GM19240 (cell line): ENCODE measurements around the gene UTP3.
"Not testable (repeated sequence)": the region's sequence is repeated elsewhere in the genome, so short reads cannot be mapped to it uniquely, and the experiment has no call there.

Experiments
- DNase-seq: peaks from one replicate; pipeline ENCODE4 v3.0.0; 2011; ENCODE audit warnings: low spot score; ENCODE audit not compliant: insufficient read length

Gene UTP3

DNA sequence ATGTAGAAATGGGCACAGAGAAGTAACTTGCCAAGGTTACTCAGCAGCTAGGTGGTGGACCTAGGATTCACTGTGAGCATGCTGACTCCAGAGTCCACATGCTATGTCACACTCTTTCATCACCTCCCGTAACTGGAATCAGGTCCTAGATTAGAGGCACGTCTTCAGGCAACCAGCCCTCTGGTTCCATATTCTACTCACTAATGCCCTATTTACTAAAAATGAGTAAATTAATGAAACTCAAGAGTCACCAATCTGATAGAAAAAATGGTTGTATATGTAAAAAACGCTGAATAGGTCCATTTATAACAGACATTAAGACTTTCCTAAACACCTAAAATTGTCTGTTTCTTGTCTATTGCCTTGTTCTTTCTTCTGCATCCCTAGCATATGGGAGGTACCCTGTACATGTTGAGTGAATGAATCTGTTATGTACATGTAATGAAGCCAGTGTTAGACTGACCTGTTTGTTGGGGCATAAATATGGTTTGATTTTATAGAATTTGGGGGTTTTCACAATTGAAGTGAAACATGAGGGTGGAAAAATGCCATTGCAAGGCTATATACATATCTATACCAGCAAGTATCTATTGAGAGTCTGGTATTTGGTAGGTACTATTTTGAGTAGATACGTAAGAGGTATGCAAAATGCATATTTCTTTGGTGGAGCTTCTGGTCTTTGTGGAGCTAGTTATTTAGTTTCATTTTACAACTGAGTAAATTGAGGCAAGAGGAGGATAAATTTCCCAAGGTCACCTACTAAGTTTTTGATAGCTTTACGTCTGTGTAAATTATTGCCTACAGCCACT is 26.0 kb downstream of the UTP3 start:
- DNase-seq = no peak

DNA sequence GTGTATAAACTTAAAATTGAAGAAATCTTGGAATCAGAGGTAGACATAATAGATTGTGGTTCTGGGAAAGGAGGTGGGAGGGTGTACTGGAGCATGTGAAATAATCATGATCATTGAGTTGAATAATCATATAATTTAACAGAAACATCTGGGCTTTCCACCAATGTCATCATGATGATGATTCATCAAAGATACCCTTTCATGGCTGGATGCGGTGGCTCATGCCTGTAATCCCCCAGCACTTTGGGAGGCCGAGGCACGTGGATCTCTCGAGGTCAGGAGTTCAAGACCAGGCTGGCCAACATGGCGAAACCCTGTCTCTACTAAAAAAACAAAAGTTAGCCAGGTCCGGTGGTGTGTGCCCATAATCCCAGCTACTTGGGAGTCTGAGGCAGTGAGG is 26.8 kb downstream of the UTP3 start:
- no peak for DNase-seq

DNA sequence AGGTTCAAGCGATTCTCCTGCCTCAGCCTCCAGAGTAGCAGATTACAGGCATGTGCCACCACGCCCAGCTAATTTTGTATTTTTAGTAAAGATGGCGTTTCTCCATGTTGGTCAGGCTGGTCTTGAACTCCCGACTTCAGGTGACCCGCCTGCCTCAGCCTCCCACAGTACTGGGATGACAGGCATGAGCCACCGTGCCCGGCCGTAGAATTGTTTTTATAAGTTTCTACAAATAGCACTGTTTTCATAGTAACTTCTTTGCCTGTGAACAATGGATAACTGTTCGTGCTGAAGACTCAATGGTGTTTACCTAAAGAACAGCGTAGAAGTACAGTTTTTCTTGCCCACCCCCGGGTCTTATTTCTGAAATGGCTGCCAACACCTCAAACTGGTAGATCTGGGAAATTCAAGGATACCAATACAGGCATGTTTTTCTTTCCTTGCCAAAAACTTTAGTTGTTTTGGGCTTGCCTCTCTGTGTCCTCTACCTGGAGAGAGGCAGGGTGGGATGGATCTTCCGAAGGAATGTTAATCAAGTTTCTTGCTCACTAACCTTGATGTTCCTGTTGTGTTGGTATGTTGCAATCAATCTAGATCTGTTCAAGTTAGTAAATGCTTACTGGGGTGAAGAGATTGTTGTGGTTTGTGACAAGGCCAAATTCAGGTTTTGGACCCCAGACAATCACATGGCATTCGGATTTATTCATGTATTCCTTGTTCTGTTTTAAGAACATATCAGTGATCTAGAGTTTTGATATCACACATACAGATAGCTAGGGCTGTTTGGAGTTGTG is 30.7 kb downstream of the UTP3 start:
- DNase-seq = no peak

- no peak for DNase-seq
Observed at GRCh38 chr4:70721747-70722146, 33.4 kb downstream of the UTP3 start, which contains the start of gene RUFY3. Gene RUFY3, plus strand, starts transcription at chr4:70721964. Its CDS starts 610 bp downstream, at chr4:70722574.

- DNase-seq = no peak
Observed at GRCh38 chr4:70722199-70722791, 34.0 kb downstream of the UTP3 start.

DNA sequence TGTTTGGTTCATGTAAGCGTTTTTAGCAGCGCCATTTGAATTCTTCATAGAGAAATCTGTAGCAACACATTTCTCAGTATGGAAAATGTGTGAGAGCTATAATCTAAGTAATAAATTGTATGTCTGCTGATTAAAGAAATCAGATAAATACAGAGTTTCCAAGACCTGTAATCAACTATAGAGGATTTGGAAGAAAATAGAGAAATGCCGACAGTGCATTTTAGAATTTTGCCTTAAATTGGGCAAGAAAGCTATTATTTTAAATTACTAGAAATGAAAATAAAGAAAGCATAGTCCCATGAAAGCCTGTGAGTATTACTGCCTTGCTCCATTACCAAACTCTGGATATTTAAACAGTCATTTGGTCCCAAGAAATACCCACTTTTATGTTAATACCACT is 36.1 kb downstream of the UTP3 start:
- no peak for DNase-seq

GRCh38 chr4:70725633-70726032 is 37.3 kb downstream of the UTP3 start:
- DNase-seq = no peak

- DNase-seq = not testable (repeated sequence)
Observed at GRCh38 chr4:70726515-70726914, 38.2 kb downstream of the UTP3 start.

GRCh38 chr4:70728091-70728490 is 39.8 kb downstream of the UTP3 start:
- DNase-seq = no peak

- not testable (repeated sequence) for DNase-seq
Observed at GRCh38 chr4:70732878-70733277, 44.5 kb downstream of the UTP3 start.

- DNase-seq = peak; percentile 43
Observed at GRCh38 chr4:70734168-70734954, 46.0 kb downstream of the UTP3 start.

GRCh38 chr4:70734971-70735370 is 46.6 kb downstream of the UTP3 start:
- no peak for DNase-seq

DNA sequence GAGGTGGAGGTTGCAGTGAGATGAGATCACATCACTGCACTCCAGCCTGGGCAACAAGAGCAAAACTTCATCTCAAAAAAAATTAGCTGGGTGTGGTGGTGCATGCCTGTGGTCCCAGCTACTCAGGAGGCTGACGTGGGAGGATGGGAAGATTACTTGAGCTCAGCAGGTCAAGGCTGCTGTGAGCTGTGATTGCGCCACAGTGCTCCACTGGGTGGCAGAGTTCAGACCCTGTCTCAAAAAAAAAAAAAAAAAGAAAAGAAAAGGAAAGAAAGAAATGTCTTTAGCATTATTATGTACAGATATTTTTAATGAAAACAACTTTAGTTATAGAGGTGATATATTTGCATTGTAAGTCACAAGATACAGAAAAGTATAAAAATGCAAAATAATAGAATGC is 47.6 kb downstream of the UTP3 start:
- DNase-seq = not testable (repeated sequence)

- no peak for DNase-seq
Observed at GRCh38 chr4:70737006-70737405, 48.7 kb downstream of the UTP3 start.

DNA sequence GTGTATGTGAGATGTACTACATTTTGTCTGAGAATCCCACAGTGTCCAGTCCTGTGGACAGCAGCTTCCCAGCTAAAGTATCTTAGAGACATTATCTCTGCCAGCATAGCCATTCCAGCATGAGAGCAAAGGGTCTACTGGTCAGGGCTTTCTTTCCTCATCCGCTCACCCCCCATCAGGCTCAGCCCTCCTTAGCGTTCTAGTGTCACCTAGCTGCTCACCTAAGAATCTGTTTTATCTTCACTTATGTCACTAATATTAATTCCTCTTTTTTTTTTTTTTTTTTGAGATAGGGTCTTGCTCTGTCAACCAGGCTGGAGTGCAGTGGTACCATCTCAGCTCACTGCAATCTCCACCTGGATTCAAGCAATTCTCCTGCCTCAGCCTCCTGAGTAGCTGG is 49.1 kb downstream of the UTP3 start:
- DNase-seq = no peak

DNA sequence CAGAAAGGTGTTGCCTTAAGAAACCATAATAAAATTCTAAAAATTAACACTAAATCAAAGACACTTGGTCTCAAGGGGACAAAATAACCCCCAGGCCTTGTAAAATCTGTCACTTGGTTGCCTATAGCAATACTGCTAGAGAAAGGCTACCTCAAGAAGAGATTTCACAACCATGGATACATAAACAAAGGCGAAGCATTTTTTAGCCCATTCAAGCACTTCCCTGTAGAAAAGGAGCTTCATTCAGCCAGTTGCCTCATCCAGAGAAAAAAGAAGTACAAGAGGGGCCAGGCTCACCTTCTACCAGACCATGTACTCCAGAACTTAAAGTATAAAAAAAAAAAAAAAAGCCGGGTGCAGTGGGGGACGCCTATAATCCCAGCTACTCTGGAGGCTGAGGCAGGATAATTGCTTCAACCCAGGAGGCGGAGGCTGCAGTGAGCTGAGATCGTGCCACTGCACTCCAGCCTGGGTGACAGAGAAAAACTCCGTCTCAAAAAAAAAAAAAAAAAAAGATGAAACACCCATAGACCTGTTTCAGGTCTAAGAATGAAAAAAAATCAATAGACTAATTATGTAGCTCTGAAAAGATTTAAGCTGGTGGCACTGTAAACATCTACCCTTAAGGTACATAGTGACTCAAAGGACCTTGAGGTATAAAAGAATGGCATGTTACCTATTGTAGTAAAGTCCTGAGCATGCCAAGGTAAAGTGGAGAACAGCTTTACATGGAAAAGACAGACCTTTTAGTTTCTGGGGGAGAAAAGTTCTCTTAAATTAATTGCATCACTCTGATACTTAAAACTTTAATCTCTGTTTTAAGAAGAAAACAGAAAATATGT is 51.4 kb downstream of the UTP3 start:
- no peak for DNase-seq
